ENCODE results near the gene STK26.

- TF ChIP-seq, protein P1, sequence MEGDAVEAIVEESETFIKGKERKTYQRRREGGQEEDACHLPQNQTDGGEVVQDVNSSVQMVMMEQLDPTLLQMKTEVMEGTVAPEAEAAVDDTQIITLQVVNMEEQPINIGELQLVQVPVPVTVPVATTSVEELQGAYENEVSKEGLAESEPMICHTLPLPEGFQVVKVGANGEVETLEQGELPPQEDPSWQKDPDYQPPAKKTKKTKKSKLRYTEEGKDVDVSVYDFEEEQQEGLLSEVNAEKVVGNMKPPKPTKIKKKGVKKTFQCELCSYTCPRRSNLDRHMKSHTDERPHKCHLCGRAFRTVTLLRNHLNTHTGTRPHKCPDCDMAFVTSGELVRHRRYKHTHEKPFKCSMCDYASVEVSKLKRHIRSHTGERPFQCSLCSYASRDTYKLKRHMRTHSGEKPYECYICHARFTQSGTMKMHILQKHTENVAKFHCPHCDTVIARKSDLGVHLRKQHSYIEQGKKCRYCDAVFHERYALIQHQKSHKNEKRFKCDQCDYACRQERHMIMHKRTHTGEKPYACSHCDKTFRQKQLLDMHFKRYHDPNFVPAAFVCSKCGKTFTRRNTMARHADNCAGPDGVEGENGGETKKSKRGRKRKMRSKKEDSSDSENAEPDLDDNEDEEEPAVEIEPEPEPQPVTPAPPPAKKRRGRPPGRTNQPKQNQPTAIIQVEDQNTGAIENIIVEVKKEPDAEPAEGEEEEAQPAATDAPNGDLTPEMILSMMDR (IDR thresholded peaks at IDR 0.05), result no peak
- TF ChIP-seq POLR2A (IDR thresholded peaks at IDR 0.05), result no peak
Measured at GRCh38 chrX:131977619-131978018, 45.5 kb upstream of the STK26 start.
